ENCODE results near the gene KDM2B. TPM values are rescaled to one million over a fixed set of nuclear protein-coding genes. Genes with fewer than 3 reads are reported as not detected.

Gene KDM2B
- total RNA-seq, 1 experiment from 2014 or later, result 15.5 TPM

DNA sequence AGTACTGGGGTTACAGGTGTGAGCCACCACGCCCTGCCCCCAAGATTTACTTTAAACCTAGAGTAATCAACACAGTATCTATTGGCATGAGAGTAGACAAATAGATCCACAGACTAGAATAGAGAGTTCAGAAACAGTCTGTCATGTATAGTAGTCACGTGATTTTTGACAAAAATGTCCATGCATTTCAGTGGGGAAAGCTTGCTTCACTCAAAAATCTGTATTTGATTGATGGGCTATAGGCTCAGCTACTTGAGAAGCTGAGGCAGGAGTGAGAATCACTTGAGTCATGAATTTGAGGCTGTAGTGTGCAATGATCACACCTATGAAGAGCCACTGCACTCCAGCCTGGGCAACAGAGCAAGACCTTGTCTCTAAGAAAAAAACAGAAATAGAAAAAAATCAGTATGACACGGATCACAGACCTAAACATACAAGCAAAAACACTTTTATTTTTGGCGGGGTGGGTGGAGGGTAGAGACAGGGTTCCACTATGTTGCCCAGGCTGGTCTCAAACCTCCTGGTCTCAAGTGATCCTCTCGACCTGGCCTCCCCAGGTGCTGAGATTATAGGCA lies 37.9 kb upstream of the KDM2B start:
- no peaks in the 10 kb centered on the region for H3K36me3 Mint-ChIP-seq (ENCODE audit: insufficient read depth, unreplicated experiment)
- intact Hi-C loops (cut with micrococcal nuclease), result no loop called here
- POLR2A ChIA-PET, result interaction anchor here (0.6 kb wide), 1 partner anchor 266 kb away, joined by 3 read pairs; no protein-coding TSS in a partner anchor
- no peak for DNase-seq (ENCODE audit: unreplicated experiment)
- no peak overlapping the region for H3K27ac Mint-ChIP-seq (ENCODE audit: low read depth, unreplicated experiment)
- H3K9me3 Mint-ChIP-seq (ENCODE audit: unreplicated experiment), result no peaks in the 10 kb centered on the region
- CTCF ChIA-PET, result interaction anchor here (0.5 to 0.6 kb wide), 3 partner anchors 11 to 228 kb away, joined by 3 read pairs; no protein-coding TSS in a partner anchor
- H3K4me1 Mint-ChIP-seq (ENCODE audit: insufficient read depth, unreplicated experiment), result peaks cover 5% of the 10 kb centered on the region
- no peak for TF ChIP-seq CTCF (IDR thresholded peaks at IDR 0.05; ENCODE audit: unreplicated experiment)
- no peaks in the 10 kb centered on the region for H3K27me3 Mint-ChIP-seq (ENCODE audit: insufficient read depth, unreplicated experiment)
- no peak overlapping the region for H3K4me3 Mint-ChIP-seq (ENCODE audit: unreplicated experiment)
- BruUV-seq (replicated peaks), result no TSS peak

DNA sequence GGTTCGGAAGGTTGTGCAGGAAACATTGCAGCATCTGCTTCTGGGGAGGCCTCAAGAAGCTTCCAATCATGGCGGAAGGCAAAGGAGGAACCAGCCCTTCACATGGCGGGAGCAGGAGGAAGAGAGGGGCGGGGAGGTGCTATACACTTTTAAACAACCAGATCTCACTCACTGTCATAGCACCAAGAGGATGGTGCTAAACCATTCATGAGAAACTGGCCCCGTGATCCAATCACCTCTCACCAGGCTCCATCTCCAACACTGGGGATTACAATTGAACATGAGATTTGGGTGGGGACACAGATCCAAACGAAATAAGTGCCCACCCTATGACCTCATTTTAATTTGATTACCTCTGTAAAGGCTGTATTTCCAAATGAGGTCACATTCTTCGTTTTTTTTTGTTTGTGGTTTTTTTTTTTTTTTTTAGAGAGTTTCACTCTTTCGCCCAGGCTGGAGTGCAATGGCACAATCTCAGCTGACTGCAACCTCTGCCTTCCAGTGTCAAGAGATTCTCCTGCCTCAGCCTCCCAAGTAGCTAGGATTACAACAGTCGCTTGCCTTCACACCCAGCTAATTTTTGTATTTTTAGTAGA lies 34.1 kb upstream of the KDM2B start:
- intact Hi-C loops (cut with micrococcal nuclease), result no loop called here

GRCh38 chr12:121613462-121613861 lies 32.6 kb upstream of the KDM2B start:
- H3K36me3 Mint-ChIP-seq (ENCODE audit: insufficient read depth, unreplicated experiment), result no peaks in the 10 kb centered on the region
- no peak for DNase-seq (ENCODE audit: unreplicated experiment)
- TF ChIP-seq CTCF (IDR thresholded peaks at IDR 0.05; ENCODE audit: unreplicated experiment), result no peak
- H3K27ac Mint-ChIP-seq (ENCODE audit: low read depth, unreplicated experiment), result no peak overlapping the region
- CTCF ChIA-PET, result interaction anchor here (0.6 to 0.7 kb wide), 2 partner anchors 31 to 61 kb away, joined by 3 read pairs; no protein-coding TSS in a partner anchor
- H3K27me3 Mint-ChIP-seq (ENCODE audit: insufficient read depth, unreplicated experiment), result no peaks in the 10 kb centered on the region
- BruUV-seq (replicated peaks), result no TSS peak
- no peaks in the 10 kb centered on the region for H3K9me3 Mint-ChIP-seq (ENCODE audit: unreplicated experiment)
- POLR2A ChIA-PET, result no interaction called here
- H3K4me3 Mint-ChIP-seq (ENCODE audit: unreplicated experiment), result no peak overlapping the region
- H3K4me1 Mint-ChIP-seq (ENCODE audit: insufficient read depth, unreplicated experiment), result no peaks in the 10 kb centered on the region
- intact Hi-C loops (cut with micrococcal nuclease), result no loop called here

More for the DNA sequence above, 34.1 kb upstream of the KDM2B start:
- Mint-ChIP-seq H3K9me3 (ENCODE audit: unreplicated experiment) (no peaks in the 10 kb centered on the region), H3K4me1 (ENCODE audit: insufficient read depth, unreplicated experiment) (peaks cover 5% of the 10 kb centered on the region), H3K27me3 (ENCODE audit: insufficient read depth, unreplicated experiment) (no peaks in the 10 kb centered on the region), H3K27ac (ENCODE audit: low read depth, unreplicated experiment) (no peak overlapping the region), H3K36me3 (ENCODE audit: insufficient read depth, unreplicated experiment) (no peaks in the 10 kb centered on the region), H3K4me3 (ENCODE audit: unreplicated experiment) (no peak overlapping the region)
- CTCF ChIA-PET, result interaction anchor here (0.6 to 0.7 kb wide), 5 partner anchors 8 to 98 kb away, joined by 3 to 4 read pairs (median 3); no protein-coding TSS in a partner anchor
- DNase-seq (ENCODE audit: unreplicated experiment), result no peak
- no TSS peak for BruUV-seq (replicated peaks)
- POLR2A ChIA-PET, result interaction anchor here (0.6 kb wide), 1 partner anchor 40 kb away, joined by 3 read pairs; no protein-coding TSS in a partner anchor
- TF ChIP-seq CTCF (IDR thresholded peaks at IDR 0.05; ENCODE audit: unreplicated experiment), result no peak

GRCh38 chr12:121611306-121611705 lies 30.5 kb upstream of the KDM2B start:
- H3K27me3 Mint-ChIP-seq (ENCODE audit: insufficient read depth, unreplicated experiment), result no peaks in the 10 kb centered on the region
- no peaks in the 10 kb centered on the region for H3K36me3 Mint-ChIP-seq (ENCODE audit: insufficient read depth, unreplicated experiment)
- no peak for DNase-seq (ENCODE audit: unreplicated experiment)
- ChIA-PET POLR2A (interaction anchor here (0.6 kb wide), 1 partner anchor 236 kb away, joined by 4 read pairs; no protein-coding TSS in a partner anchor), CTCF (interaction anchor here (0.7 kb wide), 1 partner anchor 9 kb away, joined by 5 read pairs; no protein-coding TSS in a partner anchor)
- TF ChIP-seq CTCF (IDR thresholded peaks at IDR 0.05; ENCODE audit: unreplicated experiment), result no peak
- no peak overlapping the region for H3K4me3 Mint-ChIP-seq (ENCODE audit: unreplicated experiment)
- no peaks in the 10 kb centered on the region for H3K4me1 Mint-ChIP-seq (ENCODE audit: insufficient read depth, unreplicated experiment)
- BruUV-seq (replicated peaks), result no TSS peak
- intact Hi-C loops (cut with micrococcal nuclease), result no loop called here
- no peaks in the 10 kb centered on the region for H3K9me3 Mint-ChIP-seq (ENCODE audit: unreplicated experiment)
- H3K27ac Mint-ChIP-seq (ENCODE audit: low read depth, unreplicated experiment), result no peak overlapping the region
